ENCODE results near the gene P2RY11.

P2RY11 gene

GRCh38 chr19:10149427-10149826 lies 37.9 kb downstream of the P2RY11 start:
- peaks cover 86% of the 10 kb centered on the region for H3K36me3 ChIP-seq (ENCODE audit: control insufficient read depth, insufficient read depth, low read length, severe bottlenecking)
- H3K9ac ChIP-seq (ENCODE audit: low read length): no peak overlapping the region
- no peaks in the 10 kb centered on the region for H3K27me3 ChIP-seq (replicated peaks; ENCODE audit: control insufficient read depth, insufficient read depth, low read length)
- no peak for DNase-seq (ENCODE audit: low read depth)
- no peaks in the 10 kb centered on the region for H3K4me1 ChIP-seq (ENCODE audit: control insufficient read depth, insufficient read depth, low read length)
- H3K9me3 ChIP-seq (ENCODE audit: control insufficient read depth, low read length): no peaks in the 10 kb centered on the region
- H3K4me3 ChIP-seq (ENCODE audit: low read length): no peak overlapping the region

GRCh38 chr19:10151521-10151920 lies 40.0 kb downstream of the P2RY11 start:
- Histone ChIP-seq H3K9ac (ENCODE audit: low read length) (no peak overlapping the region), H3K4me1 (ENCODE audit: control insufficient read depth, insufficient read depth, low read length) (no peaks in the 10 kb centered on the region), H3K27me3 (replicated peaks; ENCODE audit: control insufficient read depth, insufficient read depth, low read length) (no peaks in the 10 kb centered on the region), H3K9me3 (ENCODE audit: control insufficient read depth, low read length) (no peaks in the 10 kb centered on the region), H3K4me3 (ENCODE audit: low read length) (no peak overlapping the region), H3K36me3 (ENCODE audit: control insufficient read depth, insufficient read depth, low read length, severe bottlenecking) (peaks cover 86% of the 10 kb centered on the region)
- no peak for DNase-seq (ENCODE audit: low read depth)

- Histone ChIP-seq H3K9ac (ENCODE audit: low read length) (no peak overlapping the region), H3K27me3 (replicated peaks; ENCODE audit: control insufficient read depth, insufficient read depth, low read length) (no peaks in the 10 kb centered on the region), H3K9me3 (ENCODE audit: control insufficient read depth, low read length) (no peaks in the 10 kb centered on the region), H3K4me3 (ENCODE audit: low read length) (no peak overlapping the region), H3K36me3 (ENCODE audit: control insufficient read depth, insufficient read depth, low read length, severe bottlenecking) (peaks cover 86% of the 10 kb centered on the region), H3K4me1 (ENCODE audit: control insufficient read depth, insufficient read depth, low read length) (no peaks in the 10 kb centered on the region)
- DNase-seq (ENCODE audit: low read depth): peak; percentile 2
These were observed 40.6 kb downstream of the P2RY11 start for GRCh38 chr19:10152100-10152499.

GRCh38 chr19:10155839-10156238 lies 44.3 kb downstream of the P2RY11 start:
- no peaks in the 10 kb centered on the region for H3K9me3 ChIP-seq (ENCODE audit: control insufficient read depth, low read length)
- no peaks in the 10 kb centered on the region for H3K4me1 ChIP-seq (ENCODE audit: control insufficient read depth, insufficient read depth, low read length)
- no peak for DNase-seq (ENCODE audit: low read depth)
- H3K27me3 ChIP-seq (replicated peaks; ENCODE audit: control insufficient read depth, insufficient read depth, low read length): no peaks in the 10 kb centered on the region
- H3K36me3 ChIP-seq (ENCODE audit: control insufficient read depth, insufficient read depth, low read length, severe bottlenecking): peaks cover 94% of the 10 kb centered on the region
- no peak overlapping the region for H3K4me3 ChIP-seq (ENCODE audit: low read length)
- H3K9ac ChIP-seq (ENCODE audit: low read length): no peak overlapping the region

GRCh38 chr19:10158071-10158470 lies 46.6 kb downstream of the P2RY11 start:
- H3K4me1 ChIP-seq (ENCODE audit: control insufficient read depth, insufficient read depth, low read length): peaks cover 4% of the 10 kb centered on the region
- no peaks in the 10 kb centered on the region for H3K27me3 ChIP-seq (replicated peaks; ENCODE audit: control insufficient read depth, insufficient read depth, low read length)
- no peak overlapping the region for H3K4me3 ChIP-seq (ENCODE audit: low read length)
- no peak for DNase-seq (ENCODE audit: low read depth)
- H3K36me3 ChIP-seq (ENCODE audit: control insufficient read depth, insufficient read depth, low read length, severe bottlenecking): peaks cover 93% of the 10 kb centered on the region
- H3K9me3 ChIP-seq (ENCODE audit: control insufficient read depth, low read length): no peaks in the 10 kb centered on the region
- no peak overlapping the region for H3K9ac ChIP-seq (ENCODE audit: low read length)

- Histone ChIP-seq H3K9ac (ENCODE audit: low read length) (no peak overlapping the region), H3K9me3 (ENCODE audit: control insufficient read depth, low read length) (no peaks in the 10 kb centered on the region), H3K36me3 (ENCODE audit: control insufficient read depth, insufficient read depth, low read length, severe bottlenecking) (peaks cover 96% of the 10 kb centered on the region), H3K4me3 (ENCODE audit: low read length) (no peak overlapping the region), H3K4me1 (ENCODE audit: control insufficient read depth, insufficient read depth, low read length) (peaks cover 6% of the 10 kb centered on the region), H3K27me3 (replicated peaks; ENCODE audit: control insufficient read depth, insufficient read depth, low read length) (no peaks in the 10 kb centered on the region)
- DNase-seq (ENCODE audit: low read depth): no peak
These were observed 47.0 kb downstream of the P2RY11 start for GRCh38 chr19:10158485-10158884.

- no peak overlapping the region for H3K9ac ChIP-seq (ENCODE audit: low read length)
- H3K27me3 ChIP-seq (replicated peaks; ENCODE audit: control insufficient read depth, insufficient read depth, low read length): no peaks in the 10 kb centered on the region
- H3K9me3 ChIP-seq (ENCODE audit: control insufficient read depth, low read length): no peaks in the 10 kb centered on the region
- H3K36me3 ChIP-seq (ENCODE audit: control insufficient read depth, insufficient read depth, low read length, severe bottlenecking): peaks cover 86% of the 10 kb centered on the region
- DNase-seq (ENCODE audit: low read depth): no peak
- H3K4me1 ChIP-seq (ENCODE audit: control insufficient read depth, insufficient read depth, low read length): peaks cover 6% of the 10 kb centered on the region
- no peak overlapping the region for H3K4me3 ChIP-seq (ENCODE audit: low read length)
These were observed 48.1 kb downstream of the P2RY11 start for GRCh38 chr19:10159610-10160009.

GRCh38 chr19:10163536-10163935 lies 52.0 kb downstream of the P2RY11 start:
- no peak for DNase-seq (ENCODE audit: low read depth)
- H3K27me3 ChIP-seq (replicated peaks; ENCODE audit: control insufficient read depth, insufficient read depth, low read length): no peaks in the 10 kb centered on the region
- H3K4me1 ChIP-seq (ENCODE audit: control insufficient read depth, insufficient read depth, low read length): peaks cover 6% of the 10 kb centered on the region
- no peak overlapping the region for H3K9ac ChIP-seq (ENCODE audit: low read length)
- no peaks in the 10 kb centered on the region for H3K9me3 ChIP-seq (ENCODE audit: control insufficient read depth, low read length)
- H3K4me3 ChIP-seq (ENCODE audit: low read length): no peak overlapping the region
- H3K36me3 ChIP-seq (ENCODE audit: control insufficient read depth, insufficient read depth, low read length, severe bottlenecking): peaks cover 75% of the 10 kb centered on the region
